ENCODE results near the gene CHMP4B.

Gene CHMP4B

GRCh38 chr20:33812908-33813462, 1.8 kb downstream of the CHMP4B start:
- in situ Hi-C loops (cut with HindIII; ENCODE audit: low sequenced_read_pairs) = no loop called here
- DNase-seq (ENCODE audit: low read depth, low spot score) = peak; percentile 21
- peak overlapping the region; percentile 97 for H3K4me3 ChIP-seq (ENCODE audit: low read depth, low read length)
- no peak for TF ChIP-seq CTCF (IDR thresholded peaks at IDR 0.05; ENCODE audit: low read depth, low read length)

DNA sequence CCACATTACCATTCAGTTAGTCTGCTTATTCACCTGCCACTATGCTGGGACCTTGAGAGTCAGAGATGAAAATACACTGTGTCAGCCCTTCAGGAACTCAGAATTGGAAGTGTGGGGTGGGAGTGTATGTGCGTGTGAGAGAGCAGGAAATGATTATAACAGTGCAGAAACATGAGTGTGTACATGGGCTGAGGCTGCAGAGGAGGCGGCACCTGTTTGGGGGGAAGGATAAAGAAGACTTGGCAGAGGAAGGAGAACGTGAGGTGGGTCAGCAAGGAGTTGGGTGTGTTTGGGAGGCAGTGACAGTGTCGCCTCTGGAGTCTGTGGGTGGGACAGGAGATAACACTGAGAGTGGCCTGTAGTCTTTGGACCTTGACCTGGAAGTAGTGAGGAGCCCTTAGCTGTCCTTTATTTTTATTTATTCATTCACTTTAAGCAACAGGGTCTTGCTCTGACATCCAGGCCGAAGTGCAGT, 3.1 kb downstream of the CHMP4B start:
- no peak overlapping the region for H3K4me3 ChIP-seq (ENCODE audit: low read depth, low read length)
- in situ Hi-C loops (cut with HindIII; ENCODE audit: low sequenced_read_pairs) = no loop called here
- no peak for TF ChIP-seq CTCF (IDR thresholded peaks at IDR 0.05; ENCODE audit: low read depth, low read length)
- no peak for DNase-seq (ENCODE audit: low read depth, low spot score)

DNA sequence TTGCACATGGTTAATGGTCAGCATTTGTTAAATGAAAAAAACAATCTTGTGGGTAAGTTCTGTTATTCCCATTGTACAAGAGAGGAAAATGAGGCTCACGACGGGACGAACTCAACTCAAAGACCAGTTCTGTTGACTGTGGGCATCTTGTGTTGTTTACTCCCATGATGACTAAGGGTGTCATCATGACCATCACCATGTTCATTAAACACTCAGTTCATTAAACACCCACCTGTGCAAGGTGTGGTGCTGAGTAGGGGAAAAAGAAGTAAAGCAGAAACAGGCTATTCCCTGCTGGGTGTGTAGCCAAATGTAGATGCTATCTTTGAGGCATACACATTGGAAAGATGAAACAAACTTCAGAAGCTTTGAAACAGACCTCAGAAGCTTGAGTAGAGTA, 4.5 kb downstream of the CHMP4B start:
- H3K4me3 ChIP-seq (ENCODE audit: low read depth, low read length) = no peak overlapping the region
- no peak for TF ChIP-seq CTCF (IDR thresholded peaks at IDR 0.05; ENCODE audit: low read depth, low read length)
- in situ Hi-C loops (cut with HindIII; ENCODE audit: low sequenced_read_pairs) = no loop called here
- DNase-seq (ENCODE audit: low read depth, low spot score) = no peak

DNA sequence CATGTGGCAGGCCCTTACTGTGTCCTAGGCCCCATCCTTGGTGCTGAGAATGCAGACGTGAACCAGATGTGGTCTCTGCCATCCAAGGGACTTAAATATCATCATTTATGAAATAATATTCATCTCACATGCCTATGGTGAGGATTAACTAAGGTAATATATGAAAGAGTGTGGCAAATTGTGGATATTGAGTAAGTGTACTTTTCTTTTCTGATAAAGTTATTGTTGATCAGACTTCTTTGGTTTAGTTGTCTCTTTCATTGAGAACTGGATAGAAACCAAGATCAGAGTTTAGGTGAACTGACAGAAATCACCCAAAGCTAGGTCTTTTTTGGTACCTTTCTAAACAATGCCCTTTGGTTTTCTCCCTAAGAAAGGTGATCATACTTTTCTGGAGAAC, 5.0 kb downstream of the CHMP4B start:
- in situ Hi-C loops (cut with HindIII; ENCODE audit: low sequenced_read_pairs) = no loop called here
- no peak for DNase-seq (ENCODE audit: low read depth, low spot score)
- TF ChIP-seq CTCF (IDR thresholded peaks at IDR 0.05; ENCODE audit: low read depth, low read length) = no peak
- H3K4me3 ChIP-seq (ENCODE audit: low read depth, low read length) = no peak overlapping the region

GRCh38 chr20:33817411-33817810, 6.3 kb downstream of the CHMP4B start:
- in situ Hi-C loops (cut with HindIII; ENCODE audit: low sequenced_read_pairs) = no loop called here
- DNase-seq (ENCODE audit: low read depth, low spot score) = no peak
- no peak overlapping the region for H3K4me3 ChIP-seq (ENCODE audit: low read depth, low read length)
- TF ChIP-seq CTCF (IDR thresholded peaks at IDR 0.05; ENCODE audit: low read depth, low read length) = no peak

DNA sequence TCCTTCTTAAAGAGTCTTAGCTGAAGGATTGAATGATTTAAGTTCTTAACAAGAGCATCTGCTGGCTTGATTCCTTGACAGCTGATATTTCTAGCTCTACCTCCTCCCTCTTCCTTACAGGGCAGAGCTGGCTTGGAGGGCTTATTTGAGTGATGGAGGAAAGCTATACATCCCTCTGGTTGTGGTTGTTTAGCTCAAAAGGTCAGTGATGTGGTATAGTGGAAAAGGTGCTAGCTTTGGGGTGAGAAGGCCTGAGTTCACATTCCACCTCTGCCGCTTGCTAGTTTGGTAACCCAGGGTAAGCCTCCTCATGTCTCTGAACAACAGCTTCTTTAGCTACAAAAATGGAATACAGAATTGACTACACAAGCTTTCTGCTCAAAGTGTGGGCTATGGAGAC, 8.3 kb downstream of the CHMP4B start:
- DNase-seq (ENCODE audit: low read depth, low spot score) = no peak
- no peak overlapping the region for H3K4me3 ChIP-seq (ENCODE audit: low read depth, low read length)
- no peak for TF ChIP-seq CTCF (IDR thresholded peaks at IDR 0.05; ENCODE audit: low read depth, low read length)
- in situ Hi-C loops (cut with HindIII; ENCODE audit: low sequenced_read_pairs) = no loop called here

DNA sequence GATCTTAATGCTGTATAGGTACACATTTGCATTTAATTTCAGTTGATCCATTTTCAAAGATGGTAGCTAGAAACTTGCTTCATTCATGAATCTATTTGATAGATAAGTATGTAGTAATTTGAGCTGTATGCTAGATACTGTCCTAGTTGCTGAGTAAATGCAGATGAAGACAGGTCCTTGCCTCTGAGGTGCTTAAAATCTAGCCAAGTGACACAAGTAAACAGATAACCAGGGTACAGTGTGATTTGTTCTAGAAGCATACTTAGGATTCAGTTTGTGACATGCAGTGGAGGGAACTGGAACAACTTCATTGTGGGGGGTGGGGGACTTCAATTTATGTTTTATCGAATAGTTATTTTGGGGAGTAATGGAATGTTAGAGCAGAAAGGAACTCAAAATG, 9.2 kb downstream of the CHMP4B start:
- no peak for TF ChIP-seq CTCF (IDR thresholded peaks at IDR 0.05; ENCODE audit: low read depth, low read length)
- no peak for DNase-seq (ENCODE audit: low read depth, low spot score)
- no peak overlapping the region for H3K4me3 ChIP-seq (ENCODE audit: low read depth, low read length)
- in situ Hi-C loops (cut with HindIII; ENCODE audit: low sequenced_read_pairs) = no loop called here

Data from astrocyte of the spinal cord (primary cell).